SK-N-SH (cell line): ENCODE results near the gene DBNL.

Experiments
- TF ChIP-seq, protein P1 (sequence below): fragments of 200-600 bp; sonication (generic); IDR thresholded peaks from 2 replicates; pipeline ENCODE4 v1.6.1; 2017; ENCODE audit warnings: antibody characterized with exemption, mild to moderate bottlenecking, moderate library complexity
- TF ChIP-seq, protein P2 (sequence below): IDR thresholded peaks from 2 replicates; pipeline ENCODE4 v1.4.0; 2012; ENCODE audit warnings: low read depth, borderline replicate concordance

DNA sequence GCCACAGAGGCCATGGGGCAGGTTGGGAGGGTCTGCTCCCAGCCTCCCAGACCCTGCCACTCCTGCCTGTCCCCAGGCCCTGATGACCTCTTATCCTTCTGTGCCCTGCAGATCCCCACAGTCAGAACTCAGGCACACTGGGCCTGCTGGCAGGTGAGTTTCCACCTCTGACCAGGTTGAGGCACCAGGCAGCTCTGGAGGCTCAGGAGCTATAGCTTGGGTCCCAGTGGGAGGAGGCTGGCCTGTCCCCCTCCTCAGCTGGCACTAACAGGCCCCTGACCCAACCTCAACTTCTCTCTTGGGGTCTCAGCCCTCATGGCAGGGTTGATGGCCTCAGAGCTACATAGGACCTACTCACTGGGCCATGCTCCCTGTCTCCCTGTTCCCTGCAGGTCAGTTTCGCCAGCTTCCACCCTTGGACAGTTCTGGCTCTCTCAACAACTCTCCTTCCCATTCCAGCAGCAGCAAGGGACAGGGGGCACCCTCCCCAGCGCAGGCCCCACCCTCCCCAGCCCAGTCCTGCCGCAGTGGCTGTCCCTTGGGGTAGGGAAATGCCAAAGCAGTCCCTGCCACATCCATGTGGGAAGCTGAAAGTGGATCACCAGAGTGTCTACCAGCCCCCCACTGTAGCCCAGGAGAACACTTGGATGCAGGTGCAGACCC, 56.9 kb downstream of the DBNL start:
- TF ChIP-seq, protein P1, sequence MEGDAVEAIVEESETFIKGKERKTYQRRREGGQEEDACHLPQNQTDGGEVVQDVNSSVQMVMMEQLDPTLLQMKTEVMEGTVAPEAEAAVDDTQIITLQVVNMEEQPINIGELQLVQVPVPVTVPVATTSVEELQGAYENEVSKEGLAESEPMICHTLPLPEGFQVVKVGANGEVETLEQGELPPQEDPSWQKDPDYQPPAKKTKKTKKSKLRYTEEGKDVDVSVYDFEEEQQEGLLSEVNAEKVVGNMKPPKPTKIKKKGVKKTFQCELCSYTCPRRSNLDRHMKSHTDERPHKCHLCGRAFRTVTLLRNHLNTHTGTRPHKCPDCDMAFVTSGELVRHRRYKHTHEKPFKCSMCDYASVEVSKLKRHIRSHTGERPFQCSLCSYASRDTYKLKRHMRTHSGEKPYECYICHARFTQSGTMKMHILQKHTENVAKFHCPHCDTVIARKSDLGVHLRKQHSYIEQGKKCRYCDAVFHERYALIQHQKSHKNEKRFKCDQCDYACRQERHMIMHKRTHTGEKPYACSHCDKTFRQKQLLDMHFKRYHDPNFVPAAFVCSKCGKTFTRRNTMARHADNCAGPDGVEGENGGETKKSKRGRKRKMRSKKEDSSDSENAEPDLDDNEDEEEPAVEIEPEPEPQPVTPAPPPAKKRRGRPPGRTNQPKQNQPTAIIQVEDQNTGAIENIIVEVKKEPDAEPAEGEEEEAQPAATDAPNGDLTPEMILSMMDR, result no peak
- TF ChIP-seq, protein P2, sequence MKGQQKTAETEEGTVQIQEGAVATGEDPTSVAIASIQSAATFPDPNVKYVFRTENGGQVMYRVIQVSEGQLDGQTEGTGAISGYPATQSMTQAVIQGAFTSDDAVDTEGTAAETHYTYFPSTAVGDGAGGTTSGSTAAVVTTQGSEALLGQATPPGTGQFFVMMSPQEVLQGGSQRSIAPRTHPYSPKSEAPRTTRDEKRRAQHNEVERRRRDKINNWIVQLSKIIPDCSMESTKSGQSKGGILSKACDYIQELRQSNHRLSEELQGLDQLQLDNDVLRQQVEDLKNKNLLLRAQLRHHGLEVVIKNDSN, result no peak
